Fibroblast of skin of right quadriceps (primary cell): ENCODE measurements around the gene ANKRD31.
"Not testable (repeated sequence)": the region's sequence is repeated elsewhere in the genome, so short reads cannot be mapped to it uniquely, and the experiment has no call there.

Source experiments
- DNase-seq: peaks from one replicate; pipeline ENCODE4 v3.0.0-alpha.2; 2013

ANKRD31 gene

DNA sequence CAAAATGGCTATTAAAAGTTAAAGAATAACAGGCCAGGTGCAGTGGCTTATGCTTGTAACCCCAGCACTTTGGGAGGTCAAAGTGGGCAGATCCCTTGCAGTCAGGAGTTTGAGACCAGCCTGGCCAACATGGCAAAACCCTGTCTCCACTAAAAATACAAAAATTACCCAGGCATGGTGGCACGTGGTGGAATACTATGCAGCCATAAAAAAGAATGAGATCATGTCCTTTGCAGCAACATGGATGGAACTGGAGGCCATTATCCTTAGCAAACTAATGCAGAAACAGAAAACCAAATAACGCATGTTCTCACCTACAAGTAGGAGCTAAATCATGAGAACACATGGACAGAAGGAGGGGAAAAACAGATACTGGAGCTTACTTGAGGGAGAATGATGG lies 15.9 kb downstream of the ANKRD31 start:
- not testable (repeated sequence) for DNase-seq

GRCh38 chr5:75214928-75215327 lies 21.8 kb downstream of the ANKRD31 start:
- no peak for DNase-seq

DNA sequence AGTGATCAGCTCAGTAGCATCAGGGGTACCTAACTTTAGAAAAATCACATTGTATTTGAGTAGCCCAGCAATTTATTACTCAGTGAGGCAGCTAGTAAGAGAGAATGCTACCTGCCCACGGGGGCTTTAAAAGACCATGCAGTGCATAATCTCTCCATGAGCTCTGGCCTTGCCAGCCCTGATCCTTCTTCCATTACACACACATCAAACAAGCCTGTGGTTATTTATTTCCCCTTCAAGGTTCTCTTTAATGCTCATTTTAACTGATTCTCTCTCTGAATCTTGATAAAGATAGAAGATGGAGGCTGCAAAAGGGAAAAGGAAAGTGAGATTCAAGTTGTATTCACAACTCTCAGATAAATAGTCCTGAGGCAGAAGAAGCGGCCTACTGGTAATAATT lies 22.3 kb downstream of the ANKRD31 start:
- DNase-seq, result no peak

GRCh38 chr5:75203604-75204003 lies 33.1 kb downstream of the ANKRD31 start:
- no peak for DNase-seq

DNA sequence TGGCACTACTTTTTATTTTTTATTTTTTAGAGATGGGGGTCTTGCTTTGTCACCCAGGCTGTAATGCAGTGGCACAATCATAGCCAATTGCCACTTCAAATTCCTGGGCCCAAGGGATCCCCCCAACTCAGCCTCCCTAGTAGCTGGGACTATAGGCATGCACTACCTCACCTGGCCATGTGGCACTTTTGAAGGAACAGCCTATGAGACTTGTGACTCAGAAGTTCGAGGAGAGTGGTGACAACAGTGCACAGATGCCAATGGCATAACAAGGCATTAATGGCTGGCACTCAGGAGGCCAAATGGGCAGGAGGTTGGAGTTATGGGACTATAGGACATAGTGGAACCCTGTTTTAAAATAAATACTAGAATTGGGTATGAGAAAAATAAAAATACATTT lies 33.7 kb downstream of the ANKRD31 start:
- no peak for DNase-seq

DNA sequence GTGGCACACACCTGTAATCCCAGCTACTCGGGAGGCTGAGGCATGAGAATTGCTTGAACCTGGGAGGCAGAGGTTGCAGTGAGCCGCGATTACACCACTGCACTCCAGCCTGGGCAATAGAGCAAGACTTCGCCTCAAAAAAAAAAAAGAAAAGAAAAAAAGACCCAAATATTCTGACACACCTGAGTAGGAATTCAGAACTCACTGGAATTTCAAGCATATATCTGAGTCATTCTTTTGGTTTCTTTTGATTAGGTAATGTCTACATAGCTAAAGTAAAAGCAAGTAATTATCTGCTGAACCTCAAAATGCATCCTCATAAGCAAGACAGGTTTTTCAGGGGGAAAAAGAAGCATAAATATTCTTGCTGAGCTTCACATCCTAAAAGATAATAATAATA lies 35.9 kb downstream of the ANKRD31 start:
- no peak for DNase-seq

- no peak for DNase-seq
These were observed 36.7 kb downstream of the ANKRD31 start for GRCh38 chr5:75199946-75200345.

DNA sequence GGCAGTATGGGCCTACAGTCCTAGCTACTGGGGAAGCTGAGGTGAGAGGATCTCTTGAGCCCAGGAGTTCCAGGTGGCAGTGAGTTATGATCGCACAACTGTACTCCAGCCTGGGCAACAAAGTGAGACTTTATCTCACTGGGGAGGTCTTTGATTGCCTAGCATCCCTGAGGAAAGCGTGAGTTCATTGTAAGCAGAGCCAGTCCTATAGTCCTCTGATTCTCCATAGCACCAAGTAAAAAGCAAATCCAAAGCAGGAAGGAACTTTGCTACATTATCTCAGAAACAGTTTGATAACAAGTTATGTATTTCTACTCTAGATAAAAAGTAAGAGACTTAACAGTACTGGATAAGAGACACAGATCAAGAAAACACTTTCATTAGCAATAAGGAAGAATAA lies 37.6 kb downstream of the ANKRD31 start:
- DNase-seq, result no peak

DNA sequence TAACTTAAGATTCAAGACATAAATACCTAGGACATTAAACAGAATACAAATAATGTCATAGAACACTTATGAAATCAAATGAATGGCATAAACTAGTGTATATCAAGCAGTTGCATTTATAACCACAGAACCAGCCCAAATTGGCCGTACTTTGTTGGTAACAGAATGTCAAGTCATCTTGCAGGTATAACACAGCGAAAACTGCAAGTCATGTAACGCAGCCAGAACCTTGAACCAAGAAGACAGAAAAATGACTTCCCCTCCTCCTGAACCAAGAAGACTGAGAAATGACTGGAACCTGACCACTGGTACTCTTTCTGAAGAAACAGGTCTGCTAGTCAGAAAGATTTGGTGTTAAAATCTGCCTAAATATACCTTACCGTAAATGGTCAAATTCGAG lies 38.9 kb downstream of the ANKRD31 start:
- no peak for DNase-seq

DNA sequence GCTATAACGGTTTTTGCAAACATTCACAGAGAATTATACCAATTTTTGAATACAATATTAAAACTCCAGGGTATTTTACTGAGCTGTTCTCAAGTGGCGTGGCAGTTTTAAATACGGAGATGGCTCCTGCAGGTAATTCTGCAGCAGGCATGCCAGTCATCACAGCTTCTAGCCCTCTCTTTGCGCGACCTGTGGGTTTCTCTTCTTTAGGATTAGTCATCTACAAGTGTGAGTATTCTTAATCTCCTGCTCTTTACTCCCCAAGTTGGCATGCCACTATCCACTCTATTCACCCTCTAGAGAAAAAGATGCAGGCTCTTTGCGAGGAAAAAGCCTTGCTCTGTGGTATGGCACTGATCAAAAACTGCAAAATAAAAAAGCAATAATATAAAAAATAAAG lies 43.9 kb downstream of the ANKRD31 start:
- DNase-seq, result no peak

GRCh38 chr5:75192264-75192663 lies 44.4 kb downstream of the ANKRD31 start:
- no peak for DNase-seq

- DNase-seq, result no peak
These were observed 46.5 kb downstream of the ANKRD31 start for GRCh38 chr5:75190227-75190626.

- no peak for DNase-seq
These were observed 47.3 kb downstream of the ANKRD31 start for GRCh38 chr5:75189353-75189752.

DNA sequence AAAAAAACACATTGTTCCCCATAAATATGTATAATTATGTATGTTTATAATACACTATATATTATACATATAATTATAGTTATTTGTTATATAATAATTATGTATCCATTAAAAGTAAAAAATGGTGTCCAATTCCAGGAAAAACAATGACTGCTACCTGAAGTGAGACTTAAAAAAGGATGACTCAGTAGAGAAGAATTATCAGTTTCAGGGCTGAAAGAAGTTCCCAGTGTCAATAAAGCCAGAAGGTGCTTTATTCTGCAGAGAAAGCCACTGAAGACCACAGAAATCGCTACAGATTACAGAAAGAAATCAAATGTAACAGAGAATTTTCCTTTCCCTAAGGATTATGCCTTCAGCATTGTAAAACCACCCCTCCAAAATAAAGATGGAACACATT lies 50.9 kb downstream of the ANKRD31 start:
- DNase-seq, result no peak

DNA sequence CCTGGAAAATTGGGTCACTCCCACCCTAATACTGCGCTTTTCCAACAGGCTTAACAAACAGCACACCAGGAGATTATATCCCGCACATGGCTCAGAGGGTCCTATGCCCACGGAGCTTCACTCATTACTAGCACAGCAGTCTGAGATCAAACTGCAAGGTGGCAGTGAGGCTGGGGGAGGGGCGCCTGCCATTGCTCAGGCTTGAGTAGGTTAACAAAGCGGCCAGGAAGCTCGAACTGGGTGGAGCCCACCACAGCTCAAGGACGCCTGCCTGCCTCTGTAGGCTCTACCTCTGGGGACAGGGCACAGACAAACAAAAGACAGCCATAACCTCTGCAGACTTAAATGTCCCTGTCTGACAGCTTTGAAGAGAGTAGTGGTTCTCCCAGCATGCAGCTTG lies 60.7 kb downstream of the ANKRD31 start:
- not testable (repeated sequence) for DNase-seq

- not testable (repeated sequence) for DNase-seq
These were observed 61.8 kb downstream of the ANKRD31 start for GRCh38 chr5:75174872-75175271.

- DNase-seq, result no peak
These were observed 67.2 kb downstream of the ANKRD31 start for GRCh38 chr5:75169516-75169915.

- DNase-seq, result no peak
These were observed 68.5 kb downstream of the ANKRD31 start for GRCh38 chr5:75168026-75168735.

DNA sequence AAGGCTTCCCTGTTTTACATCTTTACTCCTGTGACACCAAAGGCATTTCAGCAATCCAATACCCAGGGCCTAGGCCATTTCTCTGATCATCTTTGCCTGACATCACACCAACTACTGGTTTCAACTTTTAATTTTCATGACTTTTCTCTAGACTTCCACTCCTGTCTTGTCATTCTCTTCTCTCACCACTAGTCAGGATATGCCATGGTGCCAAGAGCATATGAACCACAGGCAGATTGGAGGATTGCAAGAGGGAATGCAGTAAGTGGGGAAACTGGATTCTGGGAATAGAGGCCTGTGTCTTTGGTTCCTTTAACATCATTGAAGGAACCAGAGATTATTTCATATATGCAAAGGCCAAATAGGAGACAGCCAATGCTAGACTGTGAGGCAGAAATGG lies 69.3 kb downstream of the ANKRD31 start:
- DNase-seq, result no peak

DNA sequence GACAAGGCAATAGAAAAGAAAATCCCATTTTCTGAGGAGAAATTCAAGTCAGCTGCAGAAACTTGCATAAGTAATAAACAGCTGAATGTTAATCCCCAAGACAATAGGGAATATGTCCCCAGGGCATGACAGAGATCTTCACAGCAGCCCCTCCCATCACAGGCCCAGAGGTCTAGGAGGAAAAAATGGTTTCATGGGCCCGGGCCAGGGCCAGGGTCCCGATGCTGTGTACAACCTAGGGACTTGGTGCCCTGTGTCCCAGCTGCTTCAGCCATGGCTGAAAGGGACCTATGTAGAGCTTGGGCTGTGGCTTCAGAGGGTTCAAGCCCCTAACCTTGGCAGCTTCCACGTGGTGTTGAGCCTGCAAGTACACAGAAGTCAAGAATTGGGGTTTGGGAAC lies 75.2 kb downstream of the ANKRD31 start:
- DNase-seq, result not testable (repeated sequence)

DNA sequence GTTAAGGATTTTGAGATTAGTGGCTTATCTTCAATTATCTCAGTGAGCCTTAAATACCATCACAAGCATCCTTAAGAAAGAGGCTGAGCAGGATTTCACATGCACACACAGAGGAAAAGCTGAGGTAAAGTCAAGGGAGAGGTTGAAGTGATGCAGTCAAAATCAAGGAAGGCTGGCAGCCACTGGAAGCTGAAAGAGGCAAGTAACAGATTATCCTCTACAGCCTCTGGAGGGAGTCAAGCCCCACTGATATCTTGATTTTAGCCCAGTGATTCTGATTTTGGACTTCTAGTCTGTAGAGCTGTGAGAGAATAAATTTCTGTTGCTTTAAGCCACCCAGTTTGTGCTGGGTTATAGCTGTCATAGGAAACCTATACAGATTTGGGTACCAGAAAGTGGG lies 80.1 kb downstream of the ANKRD31 start:
- no peak for DNase-seq

- no peak for DNase-seq
These were observed 83.8 kb downstream of the ANKRD31 start for GRCh38 chr5:75152860-75153259.

DNA sequence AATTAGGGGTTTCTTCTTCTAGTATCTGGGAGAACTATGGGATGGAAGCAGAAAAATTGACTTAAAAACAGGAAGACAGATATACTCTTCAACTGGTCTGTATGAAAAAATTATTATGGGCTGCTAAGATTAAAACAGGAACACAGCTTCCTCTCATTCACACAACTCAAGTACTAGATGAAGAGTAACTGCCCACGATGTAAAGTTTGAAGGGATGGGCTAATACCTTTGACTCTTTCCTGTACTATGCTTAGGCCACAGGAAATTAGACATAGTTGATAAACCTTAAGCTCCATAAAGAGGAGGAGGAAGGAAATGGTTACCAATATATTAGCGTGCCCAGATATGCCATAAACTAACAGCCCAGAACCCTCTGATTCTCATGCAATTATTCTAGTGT lies 88.6 kb downstream of the ANKRD31 start:
- no peak for DNase-seq

GRCh38 chr5:75142566-75143136 lies 94.0 kb downstream of the ANKRD31 start:
- no peak for DNase-seq

DNA sequence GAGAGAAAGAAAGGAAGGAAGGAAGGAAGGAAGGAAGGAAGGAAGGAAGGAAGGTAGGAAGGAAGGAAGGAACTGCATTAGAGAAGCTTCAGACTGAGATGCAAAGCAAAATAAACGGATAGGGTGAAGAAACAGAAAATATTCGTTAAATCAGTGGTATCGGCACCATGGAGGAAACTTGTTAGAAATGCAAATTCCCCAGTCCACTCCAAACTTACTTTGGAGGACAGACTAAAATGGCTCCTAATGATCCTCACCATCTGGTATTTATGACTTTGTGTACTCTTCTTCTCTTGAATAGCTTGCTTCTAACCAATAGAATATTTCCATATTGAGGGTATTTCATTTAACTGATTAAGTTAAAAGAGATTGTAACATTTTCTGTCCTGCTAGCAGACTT lies 96.4 kb downstream of the ANKRD31 start:
- DNase-seq, result no peak
